Activated CD4-positive, CD25-positive, alpha-beta regulatory T cell treated with anti-CD3 and anti-CD28 coated beads, Interleukin-2, amount 50 U/mL, for 16 hours (primary cell): ENCODE measurements around the gene ZBTB46.

Experiments
- DNase-seq: peaks from one replicate; pipeline ENCODE4 v3.0.0-alpha.2; 2020; ENCODE audit warnings: low read depth, low spot score

The ZBTB46 gene

GRCh38 chr20:63746751-63747315 is 84.2 kb downstream of the ZBTB46 start:
- DNase-seq = no peak

- DNase-seq = no peak
These were observed 84.9 kb downstream of the ZBTB46 start for GRCh38 chr20:63745961-63746731.

GRCh38 chr20:63745424-63745805 is 85.6 kb downstream of the ZBTB46 start:
- no peak for DNase-seq

GRCh38 chr20:63744574-63745423 is 86.3 kb downstream of the ZBTB46 start:
- no peak for DNase-seq

GRCh38 chr20:63744158-63744557 is 86.9 kb downstream of the ZBTB46 start:
- DNase-seq = no peak

GRCh38 chr20:63743210-63743970 is 87.7 kb downstream of the ZBTB46 start:
- no peak for DNase-seq

GRCh38 chr20:63742381-63743024 is 88.6 kb downstream of the ZBTB46 start:
- no peak for DNase-seq

- DNase-seq = no peak
These were observed 89.2 kb downstream of the ZBTB46 start for GRCh38 chr20:63741676-63742380.

GRCh38 chr20:63741354-63741675 is 89.7 kb downstream of the ZBTB46 start:
- DNase-seq = no peak

- DNase-seq = no peak
These were observed 90.3 kb downstream of the ZBTB46 start for GRCh38 chr20:63740627-63741353.

GRCh38 chr20:63740070-63740626 is 90.9 kb downstream of the ZBTB46 start:
- DNase-seq = no peak

- DNase-seq = no peak
These were observed 91.7 kb downstream of the ZBTB46 start, which contains the start of gene SLC2A4RG for GRCh38 chr20:63739130-63740069. Gene SLC2A4RG, plus strand, starts transcription at chr20:63739776. Its CDS starts 137 bp downstream, at chr20:63739913.

- no peak for DNase-seq
These were observed 92.4 kb downstream of the ZBTB46 start for GRCh38 chr20:63738687-63739129.

GRCh38 chr20:63737945-63738686 is 92.9 kb downstream of the ZBTB46 start:
- no peak for DNase-seq

- no peak for DNase-seq
These were observed 93.4 kb downstream of the ZBTB46 start for GRCh38 chr20:63737695-63737944.

- no peak for DNase-seq
These were observed 94.0 kb downstream of the ZBTB46 start for GRCh38 chr20:63736893-63737694.
